Measurements from ENCODE around the gene ACSS3.
"Not testable (repeated sequence)": the region's sequence is repeated elsewhere in the genome, so short reads cannot be mapped to it uniquely, and the experiment has no call there.

Gene ACSS3, protein sequence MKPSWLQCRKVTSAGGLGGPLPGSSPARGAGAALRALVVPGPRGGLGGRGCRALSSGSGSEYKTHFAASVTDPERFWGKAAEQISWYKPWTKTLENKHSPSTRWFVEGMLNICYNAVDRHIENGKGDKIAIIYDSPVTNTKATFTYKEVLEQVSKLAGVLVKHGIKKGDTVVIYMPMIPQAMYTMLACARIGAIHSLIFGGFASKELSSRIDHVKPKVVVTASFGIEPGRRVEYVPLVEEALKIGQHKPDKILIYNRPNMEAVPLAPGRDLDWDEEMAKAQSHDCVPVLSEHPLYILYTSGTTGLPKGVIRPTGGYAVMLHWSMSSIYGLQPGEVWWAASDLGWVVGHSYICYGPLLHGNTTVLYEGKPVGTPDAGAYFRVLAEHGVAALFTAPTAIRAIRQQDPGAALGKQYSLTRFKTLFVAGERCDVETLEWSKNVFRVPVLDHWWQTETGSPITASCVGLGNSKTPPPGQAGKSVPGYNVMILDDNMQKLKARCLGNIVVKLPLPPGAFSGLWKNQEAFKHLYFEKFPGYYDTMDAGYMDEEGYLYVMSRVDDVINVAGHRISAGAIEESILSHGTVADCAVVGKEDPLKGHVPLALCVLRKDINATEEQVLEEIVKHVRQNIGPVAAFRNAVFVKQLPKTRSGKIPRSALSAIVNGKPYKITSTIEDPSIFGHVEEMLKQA

DNA sequence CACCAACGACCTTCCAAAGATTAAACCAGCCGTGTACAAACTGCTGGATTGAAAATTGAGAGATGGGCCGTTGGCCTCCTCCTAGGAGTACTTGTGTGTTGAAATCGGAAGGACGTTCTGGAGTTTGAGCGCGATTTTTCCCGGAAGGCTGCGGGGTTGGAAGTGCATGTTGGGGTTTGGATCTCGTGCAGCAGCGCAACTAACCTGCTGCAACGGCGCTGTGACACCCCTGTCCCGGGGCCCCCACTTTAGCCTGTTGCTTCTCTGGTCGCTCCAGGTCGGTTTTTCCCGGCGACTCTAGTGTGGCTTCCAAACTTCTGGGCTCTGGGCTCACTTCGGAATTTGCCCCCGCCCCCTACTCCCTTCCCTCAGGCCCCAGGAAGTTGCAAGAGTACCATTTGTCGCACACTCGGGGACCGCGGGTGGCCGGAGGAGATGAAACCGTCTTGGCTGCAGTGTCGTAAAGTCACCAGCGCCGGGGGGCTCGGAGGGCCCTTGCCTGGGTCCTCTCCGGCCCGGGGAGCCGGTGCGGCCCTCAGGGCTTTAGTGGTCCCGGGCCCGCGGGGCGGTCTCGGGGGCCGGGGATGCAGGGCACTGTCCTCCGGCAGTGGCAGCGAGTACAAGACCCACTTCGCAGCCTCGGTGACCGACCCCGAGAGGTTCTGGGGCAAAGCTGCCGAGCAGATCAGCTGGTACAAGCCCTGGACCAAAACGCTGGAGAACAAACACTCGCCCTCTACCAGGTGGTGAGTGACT lies at the start of gene ACSS3:
Gene ACSS3, plus strand, starts transcription at position 394 of the 756 bp plus-strand sequence. Its CDS starts 42 bp downstream, at position 436.
- no peak for DNase-seq

DNA sequence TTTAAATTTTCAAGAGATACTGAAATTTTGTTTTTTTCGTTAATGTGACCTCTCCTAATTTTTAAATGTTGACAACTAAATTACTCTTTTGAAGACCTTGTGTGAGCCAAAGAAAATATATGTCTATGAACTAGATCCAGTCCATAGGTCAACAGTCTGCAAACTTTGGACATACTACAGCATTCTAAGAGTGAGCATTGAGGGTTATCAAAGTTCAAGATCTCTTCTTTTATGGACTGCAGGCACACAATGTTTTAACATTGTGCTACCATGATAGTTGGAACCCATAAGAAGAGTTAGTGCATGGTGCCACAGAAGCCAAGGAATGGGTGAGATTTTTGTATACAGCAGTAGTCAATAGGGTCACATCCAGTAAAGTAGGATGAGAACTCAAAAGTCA lies 43.0 kb upstream of the ACSS3 start:
- no peak for DNase-seq

DNA sequence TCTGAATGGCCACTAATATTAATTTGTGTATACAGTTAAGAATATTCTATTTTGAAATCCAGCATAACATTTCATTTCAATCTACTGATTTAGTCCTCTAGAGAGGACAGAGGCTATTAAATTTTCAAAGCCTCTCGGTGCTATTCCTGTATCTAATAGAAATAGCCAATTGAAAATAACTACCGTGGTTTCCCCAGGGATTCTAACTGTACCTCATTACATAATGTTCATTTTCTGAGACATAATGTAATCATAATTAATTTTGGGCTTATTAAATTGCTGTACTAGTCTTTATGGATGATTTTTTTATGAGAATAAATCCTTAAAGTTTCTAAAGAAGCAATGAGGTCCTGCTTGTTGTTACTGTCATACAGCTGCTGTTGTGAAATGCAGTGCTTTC lies 38.6 kb upstream of the ACSS3 start:
- DNase-seq, result no peak

DNA sequence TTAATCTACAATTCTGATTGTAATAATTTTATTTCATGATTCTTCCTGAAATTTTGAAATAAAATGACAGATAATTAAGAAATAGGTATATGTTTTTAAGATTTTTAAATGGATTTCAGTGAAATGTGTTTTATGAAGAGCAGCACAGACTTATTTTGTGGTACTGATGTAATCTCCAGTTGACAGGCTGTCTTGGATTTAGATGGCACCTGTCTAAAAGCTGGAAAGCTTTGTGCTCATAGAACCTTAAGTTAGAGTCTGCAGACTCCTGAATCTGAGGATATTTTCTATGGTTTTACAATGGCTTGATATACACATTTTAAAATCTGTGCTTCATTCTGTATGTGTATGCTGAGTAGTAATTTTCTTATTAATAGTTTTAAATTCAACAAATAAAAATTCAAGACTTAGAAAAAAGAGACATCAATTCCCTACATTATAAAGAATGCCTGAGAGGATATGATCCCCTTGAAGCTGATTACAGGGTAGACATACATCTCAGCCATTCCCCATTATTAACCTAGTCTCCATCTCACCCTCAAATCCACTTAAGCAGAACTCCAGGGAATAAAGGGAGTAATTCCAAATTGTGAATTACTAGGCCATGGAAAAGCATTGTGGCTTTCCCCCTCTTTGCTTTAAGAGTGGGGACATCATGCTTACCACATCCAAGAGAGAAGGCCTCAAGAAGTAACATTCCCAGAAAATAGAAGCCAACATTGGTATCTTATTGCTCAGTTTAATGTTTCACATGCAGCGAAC lies 33.7 kb upstream of the ACSS3 start:
- no peak for DNase-seq

DNA sequence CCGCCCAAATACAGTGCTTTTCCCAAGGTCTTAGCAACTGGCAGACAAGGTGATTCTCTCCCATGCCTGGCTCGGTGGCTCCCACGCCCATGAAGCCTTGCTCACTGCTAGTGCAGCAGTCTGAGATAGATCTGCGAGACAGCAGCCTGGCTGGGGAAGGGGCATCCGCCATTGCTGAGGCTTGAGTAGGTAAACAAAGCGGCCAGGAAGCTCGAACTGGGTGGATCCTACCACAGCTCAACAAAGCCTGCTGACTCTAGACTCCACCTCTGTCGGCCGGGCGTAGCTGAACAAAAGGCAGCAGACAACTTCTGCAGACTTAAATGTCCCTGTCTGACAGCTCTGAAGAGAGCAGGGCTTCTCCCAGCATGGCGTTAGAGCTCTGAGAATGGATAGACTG lies 12.9 kb upstream of the ACSS3 start:
- not testable (repeated sequence) for DNase-seq

DNA sequence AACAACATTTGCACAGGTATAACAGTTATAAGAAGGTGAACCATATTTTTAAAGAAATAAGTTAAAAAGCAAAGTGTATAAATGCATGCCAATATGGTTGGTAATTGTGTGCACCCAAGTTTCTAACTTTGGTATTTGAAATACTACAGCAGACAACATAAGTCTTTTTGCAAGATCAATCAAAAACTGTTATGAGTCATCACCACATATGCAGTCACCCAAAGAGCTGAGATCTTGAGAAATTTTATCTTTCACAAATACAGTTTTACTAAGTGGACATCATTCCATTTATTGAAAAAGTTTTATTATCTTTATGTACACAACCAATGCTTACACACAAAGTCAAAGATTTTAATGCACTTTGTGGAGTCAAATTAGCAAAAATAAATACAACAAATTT lies 7.0 kb upstream of the ACSS3 start:
- DNase-seq, result no peak

DNA sequence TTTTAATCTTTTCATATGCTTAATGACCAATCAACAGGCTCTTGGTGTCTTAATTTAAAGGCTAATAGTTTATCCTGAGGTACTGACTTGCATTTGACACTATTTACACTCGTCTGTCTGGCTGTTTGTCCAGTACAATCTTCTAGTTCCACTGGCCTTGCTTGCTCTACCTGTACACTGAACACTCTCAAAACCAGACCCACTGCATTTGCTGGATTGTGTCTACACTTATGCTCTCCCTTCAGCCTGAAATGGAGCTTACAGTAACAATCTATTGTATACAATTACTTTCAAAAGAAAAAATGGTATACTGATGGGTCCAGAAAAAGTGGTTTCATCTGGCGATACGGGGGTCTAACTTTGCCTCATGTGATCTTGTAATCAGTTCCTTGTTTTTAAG lies 2.3 kb upstream of the ACSS3 start:
- no peak for DNase-seq

DNA sequence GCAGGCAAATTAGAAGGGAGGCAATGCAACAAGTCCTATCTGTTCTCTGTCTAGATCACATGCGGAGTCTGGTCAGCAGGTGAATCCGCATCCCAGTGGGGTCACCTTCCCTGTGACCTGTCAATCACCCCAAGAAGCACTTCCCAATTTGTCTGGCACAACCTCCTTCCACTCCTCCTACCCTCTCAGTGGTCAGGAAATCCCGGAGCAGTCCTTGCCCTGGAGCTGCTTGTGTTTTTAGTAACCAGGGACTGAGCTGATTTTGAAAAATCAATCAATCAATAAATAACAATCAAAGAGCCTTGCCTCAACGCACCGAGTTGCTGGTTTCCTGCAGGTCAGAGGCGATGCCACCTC lies 572 bp upstream of the ACSS3 start:
- no peak for DNase-seq

DNA sequence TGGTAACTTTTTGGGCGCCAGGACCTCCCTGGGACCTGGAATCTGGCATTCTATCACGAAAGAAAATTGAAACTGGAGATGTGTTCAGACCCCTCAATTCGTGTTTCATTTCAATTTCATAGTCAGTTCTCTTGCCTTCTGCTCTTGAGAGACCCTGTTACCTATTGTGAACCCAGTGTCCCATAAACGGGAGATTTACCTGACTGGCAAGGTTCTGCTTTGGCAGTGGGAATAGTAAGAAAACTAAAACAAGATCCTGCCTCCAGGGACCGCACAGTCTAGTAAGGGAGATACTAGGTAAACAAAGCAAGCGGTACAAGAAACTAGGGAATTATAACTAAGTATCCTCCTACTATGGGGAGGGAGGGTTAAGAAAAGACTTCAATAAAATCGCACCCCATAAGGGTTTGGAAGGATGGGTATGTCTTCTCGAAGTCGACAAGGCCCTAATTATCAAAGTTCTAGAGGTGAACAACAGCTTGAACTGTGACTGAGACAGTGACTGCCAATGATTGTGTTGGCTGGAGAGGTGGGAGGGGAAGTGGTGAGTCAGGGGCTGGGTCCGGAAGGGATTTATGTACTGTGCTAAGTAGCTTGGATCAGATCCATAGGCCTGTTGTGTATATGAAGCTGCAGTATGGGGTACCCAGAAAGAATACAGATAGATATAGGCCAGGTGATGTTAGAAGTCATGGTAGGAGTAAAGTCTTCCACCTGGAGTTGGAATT lies 754 bp downstream of the ACSS3 start:
- no peak for DNase-seq

DNA sequence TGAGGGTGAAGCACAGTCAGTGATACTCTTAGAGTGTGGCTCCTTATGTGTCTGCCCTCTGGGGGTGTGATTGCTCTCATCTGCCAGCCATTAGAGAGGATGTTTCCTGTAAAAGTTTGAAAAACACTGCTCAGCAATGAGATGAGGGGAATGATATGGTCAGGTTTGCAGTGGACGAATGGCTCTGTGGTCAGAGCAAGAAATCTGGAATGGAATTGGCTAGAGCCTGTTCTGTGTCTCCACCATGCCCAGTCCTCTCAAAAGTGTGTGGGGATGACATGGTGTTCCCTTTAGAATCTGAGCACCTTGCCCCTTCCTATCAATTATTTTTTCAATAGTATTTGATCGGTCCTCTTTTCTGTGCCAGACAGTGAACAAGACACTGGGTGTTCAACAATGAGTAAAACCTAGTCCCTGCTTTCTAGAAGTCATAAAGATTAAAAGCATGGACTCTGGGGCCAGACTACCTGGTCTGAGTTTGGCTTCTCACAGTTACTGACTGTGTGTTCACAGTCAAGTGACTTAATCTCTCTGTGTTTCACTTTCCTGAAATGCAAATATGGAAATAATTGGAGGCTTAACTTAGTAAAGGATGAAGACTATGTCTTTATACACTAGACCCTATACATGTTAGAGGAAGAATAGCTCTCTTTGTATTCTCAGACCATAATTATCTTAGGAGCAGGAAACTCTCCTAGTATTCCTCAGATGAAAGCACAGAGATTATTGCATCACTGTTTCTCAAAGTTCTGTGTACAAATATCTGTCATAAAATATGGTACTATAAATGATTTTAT lies 1.6 kb downstream of the ACSS3 start:
- no peak for DNase-seq

DNA sequence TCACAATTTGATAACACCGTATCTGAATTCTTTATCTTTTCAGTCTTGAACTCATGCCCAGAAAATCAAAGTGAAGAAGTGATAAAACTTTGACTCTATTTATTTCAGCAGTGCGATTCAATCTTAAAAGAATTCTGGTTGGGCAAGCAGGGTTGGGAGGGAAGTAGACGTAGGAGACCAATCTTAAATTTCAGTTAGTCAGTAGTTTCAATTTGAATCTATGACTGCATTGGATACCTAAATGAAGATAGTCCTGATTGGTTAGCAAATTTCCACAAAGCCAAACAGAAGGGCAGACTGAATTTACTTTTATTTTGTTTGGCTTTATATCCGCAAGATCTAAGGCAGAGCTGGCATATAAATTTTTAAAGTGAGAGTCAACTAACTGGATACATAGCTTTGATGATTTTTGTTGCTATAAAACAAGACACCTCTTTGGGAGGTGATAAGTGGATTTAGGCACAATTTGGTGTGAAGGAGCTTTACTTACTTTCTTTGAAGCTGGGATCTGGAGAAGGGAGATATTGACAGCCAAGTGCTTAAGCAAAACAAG lies 2.6 kb downstream of the ACSS3 start:
- no peak for DNase-seq

DNA sequence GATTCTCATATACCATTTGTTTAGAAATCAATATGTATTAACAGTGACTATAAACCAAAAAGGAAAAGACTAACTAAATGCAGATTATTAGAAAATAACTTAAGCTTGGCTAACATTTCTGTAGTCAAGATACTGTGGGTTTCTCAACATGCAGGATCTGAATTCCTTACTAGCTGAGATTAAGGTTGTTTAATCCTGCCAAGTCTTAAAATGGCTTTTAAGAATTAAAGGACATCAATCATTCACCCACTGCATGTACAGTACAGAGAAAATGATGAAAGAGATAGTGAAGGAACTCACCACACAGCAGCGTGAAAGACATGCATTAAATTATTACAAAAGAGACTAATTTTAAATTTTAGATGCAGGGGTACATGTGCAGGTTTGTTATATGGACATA lies 3.8 kb downstream of the ACSS3 start:
- DNase-seq, result no peak

DNA sequence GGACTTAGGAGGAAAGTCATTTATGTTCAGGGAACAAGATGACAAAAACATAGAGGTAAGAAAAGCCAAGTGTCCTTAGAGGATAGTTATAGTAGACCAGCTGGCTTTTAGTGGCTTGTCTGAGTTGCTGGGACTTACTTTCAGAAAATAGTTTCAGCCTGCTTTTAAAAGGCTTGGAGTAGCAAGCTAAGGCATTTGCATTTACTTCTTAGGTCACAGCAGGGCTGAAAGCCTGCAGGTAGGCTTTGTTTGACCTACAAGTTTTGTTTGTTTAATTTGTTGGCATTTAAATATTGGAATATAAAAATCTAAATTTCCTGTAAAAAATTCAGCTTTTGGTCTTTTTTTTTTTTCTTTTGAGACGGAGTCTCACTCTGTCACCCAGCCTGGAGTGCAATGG lies 5.1 kb downstream of the ACSS3 start:
- no peak for DNase-seq

DNA sequence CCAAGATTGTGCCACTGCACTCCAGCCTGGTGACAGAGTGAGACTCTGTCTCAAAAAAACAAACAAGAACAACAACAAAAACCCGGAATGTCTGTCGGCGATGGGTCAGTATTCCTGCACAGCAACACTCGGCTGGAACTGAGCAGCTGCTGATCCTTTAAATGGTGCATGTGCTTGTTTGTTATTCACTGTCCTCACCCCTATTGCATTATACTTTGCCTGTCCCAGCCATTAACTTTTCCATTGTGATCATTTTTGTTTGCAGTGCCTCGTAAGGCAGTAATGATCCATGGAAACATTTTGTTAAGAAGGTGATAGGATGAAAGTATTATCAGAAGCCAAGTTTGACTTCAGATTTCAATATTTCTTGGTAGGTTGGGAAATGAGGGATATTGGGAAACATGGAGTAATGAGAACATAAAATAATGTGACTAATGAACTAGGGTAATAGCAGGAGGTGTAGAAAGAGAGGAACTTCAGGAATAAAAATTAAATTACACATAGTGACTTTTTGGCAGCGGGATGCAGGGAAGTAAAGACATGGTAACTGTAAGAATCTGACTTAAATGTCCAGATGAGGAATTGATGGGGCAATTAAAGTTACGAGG lies 6.1 kb downstream of the ACSS3 start:
- no peak for DNase-seq

DNA sequence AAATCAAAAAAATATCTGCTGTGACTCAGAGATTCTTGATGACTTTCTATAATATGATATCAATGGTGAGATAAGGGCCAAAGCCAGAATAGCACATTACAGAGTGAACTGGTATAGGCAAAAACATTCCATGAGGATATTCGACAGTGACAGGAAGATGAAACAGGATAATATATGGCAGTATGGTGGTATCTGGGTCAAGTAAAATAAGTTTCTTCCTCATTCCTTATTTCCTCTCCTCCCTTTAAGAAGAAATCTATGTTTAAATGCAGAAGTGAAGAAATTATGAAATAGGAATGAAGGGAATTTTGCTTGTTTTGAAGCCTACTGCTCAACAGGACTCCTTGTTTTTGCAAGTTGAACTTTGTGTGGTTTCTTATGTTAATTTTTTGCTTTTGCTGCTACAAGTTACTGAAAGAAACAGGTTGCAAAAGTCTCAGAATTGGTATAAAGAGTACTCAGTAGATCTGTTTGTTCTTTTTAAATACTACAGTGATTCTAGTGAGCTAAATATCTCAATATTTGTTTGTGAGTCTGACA lies 7.0 kb downstream of the ACSS3 start:
- DNase-seq, result no peak

DNA sequence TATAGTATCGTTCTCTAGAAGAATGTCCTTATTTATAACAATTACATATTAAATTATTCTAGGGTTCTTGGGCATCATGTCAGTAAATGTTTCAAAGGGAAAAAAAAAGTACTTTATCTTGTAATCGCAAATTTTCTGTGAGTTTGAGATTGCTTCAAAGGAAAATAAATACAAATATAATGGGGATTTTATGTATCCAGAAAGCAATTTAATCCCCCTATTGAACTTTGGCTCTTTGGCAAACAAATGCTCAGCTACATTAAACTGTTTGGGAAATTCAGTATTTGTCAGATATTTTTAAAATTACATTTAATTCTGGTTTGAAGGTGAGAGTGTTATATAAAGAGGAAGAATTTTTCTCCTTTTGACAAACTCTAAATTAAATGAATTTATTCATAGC lies 8.0 kb downstream of the ACSS3 start:
- no peak for DNase-seq

DNA sequence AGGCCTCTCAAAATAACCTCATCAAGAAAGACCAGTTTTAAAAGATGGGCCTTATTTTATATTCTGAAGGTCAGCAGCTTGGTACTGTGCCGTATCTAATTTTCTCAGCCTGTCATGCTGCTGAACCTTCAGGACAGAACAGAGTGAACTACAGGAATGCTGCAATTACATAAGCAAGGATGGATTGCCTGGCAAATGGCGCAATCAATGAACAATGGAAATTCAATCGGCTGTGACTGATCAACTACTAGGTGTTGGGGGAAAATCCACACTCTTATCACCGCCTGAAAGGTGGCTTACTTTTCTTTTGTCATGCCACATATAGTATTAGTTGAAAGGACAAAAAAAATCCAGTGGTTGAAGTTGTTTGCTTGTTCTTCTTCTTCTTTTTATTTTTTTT lies 8.5 kb downstream of the ACSS3 start:
- DNase-seq, result no peak

DNA sequence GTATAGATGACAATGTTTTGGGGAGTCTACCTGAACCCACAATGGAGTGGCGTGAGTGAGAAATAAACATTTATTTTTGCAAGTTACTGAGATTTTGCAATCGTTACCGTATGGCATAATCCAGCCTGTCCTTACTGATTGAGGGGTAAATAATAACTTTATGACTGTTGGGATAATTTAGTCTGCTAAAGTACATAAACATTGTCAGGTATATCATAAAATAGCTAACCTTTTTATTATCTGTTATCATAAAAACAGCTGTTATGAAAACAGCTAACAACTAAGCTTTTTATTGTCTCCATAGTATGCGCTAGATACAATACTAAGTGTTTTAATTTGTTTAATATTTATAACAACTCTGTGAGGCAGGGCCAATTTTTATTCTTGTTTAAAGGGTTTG lies 10.3 kb downstream of the ACSS3 start:
- no peak for DNase-seq

DNA sequence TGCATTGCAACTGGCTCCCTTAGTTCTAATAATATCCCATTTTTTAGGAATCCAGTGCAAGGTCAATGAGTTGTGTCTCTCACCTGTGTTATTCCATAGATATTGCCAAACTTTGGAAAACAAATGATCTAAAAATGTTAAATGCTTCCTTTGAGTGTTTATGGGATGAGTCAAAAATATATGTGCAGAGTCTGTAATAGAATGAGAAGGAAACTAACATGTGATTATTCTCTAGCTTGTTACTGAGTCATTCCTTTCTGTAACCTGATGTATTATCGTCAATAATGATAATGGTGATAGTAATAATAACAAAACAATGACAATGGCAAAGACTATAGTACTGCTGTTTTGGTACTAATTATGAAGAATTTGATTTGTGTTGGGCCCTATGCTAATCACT lies 11.5 kb downstream of the ACSS3 start:
- DNase-seq, result no peak

DNA sequence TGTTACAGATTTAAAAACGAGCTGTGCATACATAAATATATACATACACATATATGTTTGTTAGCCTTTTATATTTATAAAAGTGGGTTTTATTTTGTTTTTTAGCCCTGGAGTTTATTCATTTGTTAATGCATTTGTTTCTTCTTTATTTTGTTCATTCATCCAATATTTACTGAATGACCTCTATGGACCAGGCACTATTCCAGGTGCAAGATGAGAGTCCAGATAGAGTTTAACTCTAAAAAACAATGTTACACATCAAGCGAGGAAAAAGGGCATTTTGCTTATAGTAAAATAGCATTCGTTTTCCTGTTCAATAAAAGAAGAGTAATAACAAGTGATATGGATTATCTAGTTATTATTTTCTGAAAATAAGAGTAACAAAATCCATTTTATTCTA lies 14.2 kb downstream of the ACSS3 start:
- DNase-seq, result no peak

Measured in activated naive CD4-positive, alpha-beta T cell treated with Interleukin-2 at 50 U/mL for 16 hours (primary cell).